Heart left ventricle (tissue), 13 donors: ENCODE data around the gene CLIC6.

Experiments
- CTCF ChIP-seq, 12 donors: fragments of 200-600 bp; sonication (generic) in 4 of 12; IDR thresholded peaks; one replicate each; pipeline versions ENCODE4 v1.5.0 to v1.8.0; 2018 to 2022; ENCODE audit warnings: antibody characterized with exemption in 12 of 12, mild to moderate bottlenecking in 5 of 12
- POLR2A ChIP-seq, 2 donors: fragments of 450-650 bp; IDR thresholded peaks; one replicate each; pipeline ENCODE4 v1.6.1; 2017; ENCODE audit warnings: antibody characterized with exemption in 2 of 2, mild to moderate bottlenecking in 2 of 2, moderate library complexity in 2 of 2
- donor health status: ischemic (EF 13 %, LVEDD 7.1; RV severe dilation, severe dysfunction).
- donor health status: DM: no; HTN: yes; CAD: no.
- donor health status: DM: no; HTN: no; CAD: no.
- donor health status: ischemic (EF 25% LVEDD 6.9; RV normal size, moderate dysfunction).
- donor health status: ischemic (EF 25% LVEDD 5.7; RV mildly dilated, moderate dysfunction).
- donor health status: ischemic (EF 35%, LVEDD 5.7; RV mildly dilated, moderate dysfunction).
- donor health status: nonischemic (EF 11% LVEDD 7.7; RV severe dilation, severe dysfunction).
- donor health status: DM: yes; HTN: yes; CAD: no.
- donor health status: PGD.
- donor health status: ischemic (EF 29% LVEDD 5.4; RV normal size, mild dysfunction).
- donor health status: nonischemic (EF 23%, LVEDD 6.1; RV moderate dilation, normal function).

GRCh38 chr21:34754690-34755647 is 86.2 kb downstream of the CLIC6 start:
- no peak for TF ChIP-seq CTCF (IDR thresholded peaks at IDR 0.05)
- TF ChIP-seq POLR2A (IDR thresholded peaks at IDR 0.05), result no peak
